ENCODE data around the gene MAD1L1. TPM values are rescaled to one million over a fixed set of nuclear protein-coding genes. Genes with fewer than 3 reads are reported as not detected.

The MAD1L1 gene
- total RNA-seq, 1 donor from 2014 or later: 48.4 TPM

DNA sequence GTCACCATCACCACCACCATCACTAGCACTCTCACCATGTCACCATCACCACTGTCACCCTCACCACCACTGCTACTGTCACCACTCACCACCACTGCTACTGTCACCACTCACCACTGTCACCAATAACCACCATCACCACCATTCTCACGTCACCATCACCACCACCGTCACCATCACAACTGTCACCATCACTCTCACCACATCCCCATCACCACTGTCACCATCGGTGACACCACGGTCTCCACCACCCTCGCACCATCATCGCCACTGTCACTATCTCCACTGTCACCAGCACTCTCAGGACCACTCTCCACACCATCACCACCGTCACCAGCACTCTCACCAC lies 130.4 kb downstream of the MAD1L1 start:
- ATAC-seq (no peak), DNase-seq (no peak)
- Histone ChIP-seq H3K27ac (no peak overlapping the region), H3K4me3 (no peak overlapping the region), H3K4me1 (peaks cover 14% of the 10 kb centered on the region), H3K9me3 (no peaks in the 10 kb centered on the region), H3K27me3 (no peaks in the 10 kb centered on the region), H3K36me3 (no peaks in the 10 kb centered on the region)
- TF ChIP-seq, protein P1, sequence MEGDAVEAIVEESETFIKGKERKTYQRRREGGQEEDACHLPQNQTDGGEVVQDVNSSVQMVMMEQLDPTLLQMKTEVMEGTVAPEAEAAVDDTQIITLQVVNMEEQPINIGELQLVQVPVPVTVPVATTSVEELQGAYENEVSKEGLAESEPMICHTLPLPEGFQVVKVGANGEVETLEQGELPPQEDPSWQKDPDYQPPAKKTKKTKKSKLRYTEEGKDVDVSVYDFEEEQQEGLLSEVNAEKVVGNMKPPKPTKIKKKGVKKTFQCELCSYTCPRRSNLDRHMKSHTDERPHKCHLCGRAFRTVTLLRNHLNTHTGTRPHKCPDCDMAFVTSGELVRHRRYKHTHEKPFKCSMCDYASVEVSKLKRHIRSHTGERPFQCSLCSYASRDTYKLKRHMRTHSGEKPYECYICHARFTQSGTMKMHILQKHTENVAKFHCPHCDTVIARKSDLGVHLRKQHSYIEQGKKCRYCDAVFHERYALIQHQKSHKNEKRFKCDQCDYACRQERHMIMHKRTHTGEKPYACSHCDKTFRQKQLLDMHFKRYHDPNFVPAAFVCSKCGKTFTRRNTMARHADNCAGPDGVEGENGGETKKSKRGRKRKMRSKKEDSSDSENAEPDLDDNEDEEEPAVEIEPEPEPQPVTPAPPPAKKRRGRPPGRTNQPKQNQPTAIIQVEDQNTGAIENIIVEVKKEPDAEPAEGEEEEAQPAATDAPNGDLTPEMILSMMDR (IDR thresholded peaks at IDR 0.05): no peak
- intact Hi-C loops (cut with DNase I): no loop called here

DNA sequence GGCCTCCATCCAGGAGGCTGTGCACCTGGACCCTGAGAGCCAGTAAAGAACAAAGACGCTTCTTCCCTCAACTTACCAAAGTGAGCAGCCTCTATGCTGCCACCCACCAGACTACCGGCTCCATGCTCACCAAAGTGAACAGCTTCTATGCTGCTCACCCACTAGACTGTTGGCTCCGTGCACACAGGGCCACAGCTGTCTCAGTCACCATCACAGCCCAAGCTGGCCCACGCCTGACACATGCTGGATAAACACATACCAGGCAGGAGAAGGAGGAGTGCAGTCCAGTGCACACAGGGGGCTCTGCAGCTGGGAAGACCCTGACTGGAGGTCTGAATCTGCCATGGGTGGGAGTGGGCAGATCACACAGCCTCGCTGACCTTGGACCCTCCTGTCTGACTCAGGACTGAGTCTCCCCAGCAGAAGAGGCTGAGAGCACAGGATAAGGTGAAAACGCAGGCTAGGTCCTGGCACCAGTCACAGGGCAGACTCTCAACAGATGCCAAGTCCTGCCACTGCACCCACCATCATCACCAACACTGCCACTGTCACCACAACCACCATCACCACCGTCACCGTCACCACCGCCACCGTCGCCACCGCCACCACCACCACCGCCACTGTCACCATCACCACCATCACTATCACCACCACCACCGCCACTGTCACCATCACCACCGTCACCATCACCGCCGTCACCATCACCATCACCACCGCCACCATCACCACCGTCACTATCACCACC lies 130.9 kb downstream of the MAD1L1 start:
- no peak for ATAC-seq
- no peak for DNase-seq
- peaks cover 14% of the 10 kb centered on the region for H3K4me1 ChIP-seq
- no peak overlapping the region for H3K4me3 ChIP-seq
- TF ChIP-seq, protein P1 (IDR thresholded peaks at IDR 0.05): no peak
- H3K9me3 ChIP-seq: no peaks in the 10 kb centered on the region
- no peak overlapping the region for H3K27ac ChIP-seq
- H3K27me3 ChIP-seq: no peaks in the 10 kb centered on the region
- no peaks in the 10 kb centered on the region for H3K36me3 ChIP-seq
- intact Hi-C loops (cut with DNase I): no loop called here

DNA sequence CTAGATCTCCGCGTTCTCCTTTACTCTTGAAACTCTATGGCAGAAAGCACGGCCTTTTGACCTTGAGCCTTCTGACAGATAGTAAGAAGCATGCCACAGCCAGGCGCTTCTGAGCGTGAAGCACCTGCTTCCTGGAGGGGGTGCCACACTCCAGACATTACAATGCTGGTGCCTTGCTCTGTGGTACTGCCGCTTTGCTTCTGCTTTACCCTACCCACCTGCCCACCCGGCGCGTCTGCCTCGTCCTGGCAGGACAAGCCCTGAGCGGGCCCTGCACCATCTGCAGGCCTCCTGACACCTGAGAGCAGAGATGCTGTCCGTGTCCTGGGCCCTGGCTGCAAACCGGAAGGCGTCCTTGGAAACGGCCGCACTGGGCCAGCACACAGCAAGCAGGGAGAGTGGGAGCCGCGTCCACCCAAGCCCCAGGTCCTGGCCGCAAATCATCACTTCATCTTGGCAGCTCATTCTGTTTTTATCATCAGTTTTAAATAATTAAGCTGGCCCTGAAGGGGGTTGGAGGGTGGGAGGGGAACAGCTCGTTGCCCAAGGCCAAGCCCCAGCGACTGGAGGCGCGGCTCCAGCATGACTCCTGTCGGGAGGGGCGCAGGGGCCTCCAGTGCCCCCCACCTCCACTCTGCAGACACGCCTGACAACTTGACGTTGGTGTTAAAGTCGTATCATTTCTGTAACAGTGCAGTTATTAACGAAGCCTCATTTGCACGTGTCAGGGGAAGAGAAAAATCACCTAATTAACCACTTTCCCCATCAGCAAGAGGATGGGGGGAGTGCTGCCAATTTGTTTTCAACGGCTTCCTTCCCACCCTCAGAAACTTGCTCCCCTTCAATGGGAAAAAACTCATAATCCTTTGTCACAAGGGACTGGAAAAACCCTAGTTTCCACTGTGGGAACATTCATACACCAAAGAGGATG lies 132.2 kb downstream of the MAD1L1 start:
- intact Hi-C loops (cut with DNase I): no loop called here
- H3K9me3 ChIP-seq: no peaks in the 10 kb centered on the region
- H3K4me1 ChIP-seq: peaks cover 14% of the 10 kb centered on the region
- no peak overlapping the region for H3K27ac ChIP-seq
- DNase-seq (no peak), ATAC-seq (no peak)
- H3K4me3 ChIP-seq: no peak overlapping the region
- TF ChIP-seq, protein P1 (IDR thresholded peaks at IDR 0.05): no peak
- H3K36me3 ChIP-seq: no peaks in the 10 kb centered on the region
- H3K27me3 ChIP-seq: no peaks in the 10 kb centered on the region

DNA sequence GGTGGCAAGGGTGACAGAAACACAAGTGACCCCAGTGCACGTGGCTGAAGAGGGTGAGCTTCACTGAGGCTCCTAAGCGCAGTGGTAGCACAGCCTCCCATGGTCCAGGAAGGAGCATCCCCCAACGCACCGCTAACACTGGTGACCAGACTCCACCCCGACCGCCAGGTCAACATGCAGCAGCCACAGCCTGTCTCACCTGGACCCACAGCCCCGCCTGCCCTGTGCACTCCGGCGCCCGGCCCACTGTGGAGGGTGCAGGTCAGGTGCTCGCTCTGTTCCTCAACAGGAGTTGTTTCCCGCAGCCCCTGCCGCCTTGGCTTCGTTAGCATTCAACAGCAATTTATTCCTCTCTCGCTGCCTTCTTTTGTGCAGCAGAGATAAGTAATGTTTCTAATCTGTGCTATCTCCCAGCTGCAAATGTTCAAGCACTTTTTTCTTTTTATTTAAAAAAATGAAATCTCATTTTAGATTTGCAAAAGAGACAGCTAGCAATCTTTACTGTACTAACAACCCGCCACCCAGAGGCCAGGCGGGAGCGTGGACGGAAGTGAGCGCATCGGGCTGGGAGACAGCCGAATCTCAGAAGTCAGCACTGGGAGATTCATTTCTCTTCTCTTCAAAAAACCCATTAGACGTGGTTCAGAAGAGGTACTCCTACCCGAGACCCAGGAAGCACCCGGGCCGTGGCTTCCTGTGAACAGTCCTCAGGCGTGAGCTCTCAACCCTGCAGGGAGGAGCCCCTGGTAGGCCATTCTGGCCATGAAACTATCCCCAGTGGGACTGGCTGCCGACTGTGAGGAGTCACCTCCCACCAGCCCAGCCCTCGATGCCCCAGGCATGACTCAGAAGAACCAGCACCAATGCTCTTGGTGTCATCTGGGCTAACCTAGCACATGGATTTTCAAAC lies 133.4 kb downstream of the MAD1L1 start:
- no peak overlapping the region for H3K4me3 ChIP-seq
- ATAC-seq: no peak

DNA sequence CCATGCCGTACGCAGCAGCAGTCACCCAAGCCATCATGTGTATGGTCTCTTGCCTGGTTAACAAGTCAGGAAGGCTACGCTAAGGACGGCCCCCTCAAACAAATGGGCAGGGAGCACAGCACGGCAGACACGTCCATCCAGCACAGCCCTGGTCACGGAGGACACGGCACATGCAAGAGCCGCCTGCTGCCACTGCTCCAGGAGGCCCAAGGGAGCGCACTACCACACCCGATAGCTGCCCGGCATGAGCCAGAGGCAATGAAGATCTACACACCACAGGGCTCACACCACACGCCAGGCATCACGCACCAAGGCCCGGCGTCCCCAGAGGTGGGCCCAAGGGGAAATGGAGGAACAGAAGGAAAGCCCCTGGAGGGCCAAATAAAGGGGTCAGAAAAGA lies 134.2 kb downstream of the MAD1L1 start:
- DNase-seq (no peak), ATAC-seq (no peak)
- Histone ChIP-seq H3K27me3 (no peaks in the 10 kb centered on the region), H3K4me1 (peaks cover 1% of the 10 kb centered on the region), H3K36me3 (no peaks in the 10 kb centered on the region), H3K4me3 (no peak overlapping the region), H3K9me3 (no peaks in the 10 kb centered on the region), H3K27ac (no peak overlapping the region)
- TF ChIP-seq, protein P1 (IDR thresholded peaks at IDR 0.05): no peak
- intact Hi-C loops (cut with DNase I): no loop called here

More for the DNA sequence above, 133.4 kb downstream of the MAD1L1 start:
- H3K27ac ChIP-seq: no peak overlapping the region
- peaks cover 8% of the 10 kb centered on the region for H3K4me1 ChIP-seq
- no peaks in the 10 kb centered on the region for H3K27me3 ChIP-seq
- no peaks in the 10 kb centered on the region for H3K9me3 ChIP-seq
- intact Hi-C loops (cut with DNase I): no loop called here
- no peak for DNase-seq
- no peaks in the 10 kb centered on the region for H3K36me3 ChIP-seq
- TF ChIP-seq, protein P1 (IDR thresholded peaks at IDR 0.05): no peak

Data from upper lobe of right lung (tissue), 1 donor.